SW480 (cell line): Measurements from ENCODE around the gene BCO2.

Source experiments
- DNase-seq: peaks from one replicate; pipeline ENCODE4 v3.0.0-alpha.2; 2016; ENCODE audit warnings: low spot score

Gene BCO2

GRCh38 chr11:112216561-112217105, 41.3 kb downstream of the BCO2 start:
- no peak for DNase-seq

- DNase-seq = peak; percentile 74
Measured at GRCh38 chr11:112219476-112220232, 44.3 kb downstream of the BCO2 start.

- peak; percentile 6 for DNase-seq
Measured at GRCh38 chr11:112221274-112221835, 46.0 kb downstream of the BCO2 start.

- DNase-seq = no peak
Measured at GRCh38 chr11:112222303-112222702, 47.0 kb downstream of the BCO2 start.

GRCh38 chr11:112223121-112223520, 47.8 kb downstream of the BCO2 start:
- DNase-seq = no peak

- no peak for DNase-seq
Measured at GRCh38 chr11:112223754-112224532, 48.6 kb downstream of the BCO2 start.

- DNase-seq = no peak
Measured at GRCh38 chr11:112225753-112226061, 50.4 kb downstream of the BCO2 start.

GRCh38 chr11:112226062-112226830, 50.9 kb downstream of the BCO2 start, which contains the start of gene PTS:
Gene PTS, plus strand, starts transcription at chr11:112226428. Its CDS starts 16 bp downstream, at chr11:112226444.
- DNase-seq = peak; percentile 84

- DNase-seq = peak; percentile 33
Measured at GRCh38 chr11:112226831-112227401, 51.6 kb downstream of the BCO2 start.

- DNase-seq = no peak
Measured at GRCh38 chr11:112227471-112227870, 52.2 kb downstream of the BCO2 start.

- no peak for DNase-seq
Measured at GRCh38 chr11:112228706-112229105, 53.4 kb downstream of the BCO2 start.

- no peak for DNase-seq
Measured at GRCh38 chr11:112229159-112229558, 53.8 kb downstream of the BCO2 start.

GRCh38 chr11:112229746-112230433, 54.6 kb downstream of the BCO2 start:
- DNase-seq = no peak

GRCh38 chr11:112231952-112232351, 56.6 kb downstream of the BCO2 start:
- no peak for DNase-seq

GRCh38 chr11:112235750-112236390, 60.6 kb downstream of the BCO2 start:
- DNase-seq = no peak

GRCh38 chr11:112237451-112237850, 62.1 kb downstream of the BCO2 start:
- DNase-seq = no peak

- no peak for DNase-seq
Measured at GRCh38 chr11:112238041-112238440, 62.7 kb downstream of the BCO2 start.

- DNase-seq = no peak
Measured at GRCh38 chr11:112241486-112241885, 66.2 kb downstream of the BCO2 start.

- no peak for DNase-seq
Measured at GRCh38 chr11:112247201-112247600, 71.9 kb downstream of the BCO2 start.

- no peak for DNase-seq
Measured at GRCh38 chr11:112248201-112248600, 72.9 kb downstream of the BCO2 start.
